ENCODE results near the gene VPS13D.

VPS13D gene

GRCh38 chr1:12428334-12428733 is 198.5 kb downstream of the VPS13D start:
- DNase-seq = no peak
- intact Hi-C loops (cut with DNase I) = no loop called here

DNA sequence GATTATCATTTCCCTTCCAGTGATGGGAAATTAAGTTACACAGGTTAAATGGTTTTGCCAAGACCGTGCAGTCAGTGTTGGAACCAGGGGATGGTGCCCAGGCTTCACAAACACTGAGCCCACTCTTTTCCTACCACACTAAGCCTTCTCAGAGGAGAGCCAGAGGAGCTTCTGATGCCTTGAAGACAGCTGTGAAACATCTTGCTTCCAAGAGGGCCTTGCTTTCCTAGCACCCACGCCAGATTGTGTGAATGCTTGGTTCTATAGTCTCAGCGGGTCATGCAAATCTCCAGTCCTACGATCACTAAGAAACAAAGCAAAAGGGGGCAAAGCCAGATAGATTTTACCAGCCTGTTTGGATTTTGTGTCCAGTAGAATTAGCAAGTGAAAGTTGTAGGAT is 200.7 kb downstream of the VPS13D start:
- DNase-seq = no peak
- intact Hi-C loops (cut with DNase I) = no loop called here

DNA sequence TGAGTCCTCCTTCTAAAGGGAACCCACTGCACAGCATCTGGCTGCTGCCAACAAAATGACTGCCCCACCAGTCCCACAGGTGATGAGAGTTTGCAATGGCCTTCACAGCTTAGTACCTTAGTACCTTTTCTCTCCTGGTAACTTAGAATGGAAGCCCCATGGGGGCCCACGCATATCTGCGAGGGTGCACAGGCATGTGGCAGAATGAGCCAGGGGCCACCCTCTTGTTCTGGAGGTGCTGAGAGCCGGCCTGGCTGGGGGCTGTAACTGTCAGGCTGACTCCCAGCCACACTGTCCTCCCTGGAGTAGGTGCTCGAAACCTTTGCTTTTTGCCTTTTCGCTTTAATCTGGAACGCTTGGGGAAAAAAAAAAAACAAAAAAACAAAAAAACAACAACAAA is 203.1 kb downstream of the VPS13D start:
- intact Hi-C loops (cut with DNase I) = no loop called here
- no peak for DNase-seq

DNA sequence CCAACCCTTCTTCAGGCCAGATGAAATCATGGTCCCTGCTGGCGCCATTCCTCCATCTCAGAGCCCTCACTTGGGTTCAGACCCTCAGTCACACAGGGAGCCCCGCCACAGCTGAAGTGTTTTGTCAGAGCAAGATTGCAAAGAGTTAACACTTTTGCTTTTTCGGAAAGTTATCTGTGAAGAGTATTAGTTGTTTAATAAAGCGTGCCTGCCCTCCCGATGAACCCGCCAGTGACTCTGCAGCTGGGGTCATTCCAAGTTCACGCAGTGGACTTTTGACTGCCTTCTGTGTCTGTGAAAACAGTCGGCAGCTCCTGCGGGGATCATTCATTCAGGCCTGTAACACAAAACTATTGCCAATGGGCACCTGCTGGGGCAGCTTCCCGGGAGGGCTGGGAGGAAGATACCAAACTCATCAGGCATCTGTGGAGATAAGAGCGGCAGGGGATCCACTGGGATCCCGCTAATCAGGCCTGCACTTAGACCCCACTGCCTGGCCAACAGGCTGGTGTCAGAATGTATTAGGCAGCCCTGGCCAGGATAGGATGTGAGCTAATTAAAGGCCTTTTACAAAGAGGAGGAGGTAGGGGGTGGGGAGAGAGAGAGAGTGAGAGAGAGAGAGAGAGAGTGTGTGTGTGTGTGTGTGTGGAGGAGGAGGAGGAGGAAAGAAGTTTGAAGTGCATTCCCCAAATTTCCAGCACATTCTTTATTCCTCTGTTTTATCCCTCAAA is 203.7 kb downstream of the VPS13D start:
- DNase-seq = peak in 5 of 42 donors; percentile 10 to 56 (median 21)
- intact Hi-C loops (cut with DNase I) = no loop called here

- intact Hi-C loops (cut with DNase I) = no loop called here
- DNase-seq = peak in 26 of 42 donors; percentile 20 to 75 (median 48)
These were observed 204.3 kb downstream of the VPS13D start for GRCh38 chr1:12434174-12434573.

GRCh38 chr1:12434686-12435085 is 204.9 kb downstream of the VPS13D start:
- intact Hi-C loops (cut with DNase I) = no loop called here
- DNase-seq = no peak

DNA sequence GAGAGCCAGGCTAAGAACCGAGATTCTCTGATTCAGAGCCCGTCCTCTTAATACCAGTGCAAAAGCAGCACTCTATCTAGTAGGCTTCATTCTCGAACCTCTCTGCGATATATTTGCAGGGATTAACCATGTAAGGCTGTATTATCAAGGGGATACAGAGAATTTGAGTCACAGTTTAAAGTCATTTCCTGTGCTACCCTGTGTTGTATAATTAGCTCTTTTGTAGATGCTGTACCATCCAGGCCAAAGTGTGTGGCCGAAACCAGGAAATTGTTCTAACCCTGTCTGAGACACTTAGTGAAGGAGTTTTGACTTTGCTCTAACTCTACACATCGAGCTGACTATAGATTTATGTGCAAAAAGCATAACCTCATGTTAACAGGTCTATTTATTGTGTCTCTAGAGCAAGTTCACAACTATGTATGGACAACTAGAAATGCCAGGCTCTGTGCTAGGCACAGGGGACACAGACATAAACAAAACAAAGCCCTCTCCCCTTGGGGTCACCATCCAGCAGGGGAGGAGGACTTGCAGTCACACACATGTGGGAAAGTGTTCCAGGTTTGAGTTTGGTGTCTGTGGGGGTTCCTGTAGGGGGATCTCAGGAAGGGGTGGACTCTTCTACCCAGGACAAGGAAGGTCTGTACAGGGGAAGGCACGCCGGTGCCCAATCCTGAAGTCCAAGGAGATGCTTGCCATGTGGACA is 206.0 kb downstream of the VPS13D start:
- no peak for DNase-seq

DNA sequence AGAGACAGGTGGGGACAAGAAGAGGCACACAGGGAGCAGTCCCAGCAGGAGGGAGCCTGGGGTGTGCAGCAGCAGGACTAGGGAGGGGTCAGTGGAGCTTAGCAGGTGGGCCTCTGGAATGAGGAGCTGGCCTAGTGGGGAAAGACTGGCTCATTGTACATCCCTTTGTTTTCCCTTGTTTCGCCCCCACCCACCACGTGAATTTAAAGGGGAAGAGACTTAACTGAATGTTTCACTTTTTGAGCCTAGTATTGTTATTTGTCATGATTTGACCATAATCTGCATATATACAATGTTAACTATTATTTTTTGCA is 206.5 kb downstream of the VPS13D start:
- DNase-seq = no peak
- intact Hi-C loops (cut with DNase I) = no loop called here

More for the DNA sequence above, 206.0 kb downstream of the VPS13D start:
- intact Hi-C loops (cut with DNase I) = no loop called here

DNA sequence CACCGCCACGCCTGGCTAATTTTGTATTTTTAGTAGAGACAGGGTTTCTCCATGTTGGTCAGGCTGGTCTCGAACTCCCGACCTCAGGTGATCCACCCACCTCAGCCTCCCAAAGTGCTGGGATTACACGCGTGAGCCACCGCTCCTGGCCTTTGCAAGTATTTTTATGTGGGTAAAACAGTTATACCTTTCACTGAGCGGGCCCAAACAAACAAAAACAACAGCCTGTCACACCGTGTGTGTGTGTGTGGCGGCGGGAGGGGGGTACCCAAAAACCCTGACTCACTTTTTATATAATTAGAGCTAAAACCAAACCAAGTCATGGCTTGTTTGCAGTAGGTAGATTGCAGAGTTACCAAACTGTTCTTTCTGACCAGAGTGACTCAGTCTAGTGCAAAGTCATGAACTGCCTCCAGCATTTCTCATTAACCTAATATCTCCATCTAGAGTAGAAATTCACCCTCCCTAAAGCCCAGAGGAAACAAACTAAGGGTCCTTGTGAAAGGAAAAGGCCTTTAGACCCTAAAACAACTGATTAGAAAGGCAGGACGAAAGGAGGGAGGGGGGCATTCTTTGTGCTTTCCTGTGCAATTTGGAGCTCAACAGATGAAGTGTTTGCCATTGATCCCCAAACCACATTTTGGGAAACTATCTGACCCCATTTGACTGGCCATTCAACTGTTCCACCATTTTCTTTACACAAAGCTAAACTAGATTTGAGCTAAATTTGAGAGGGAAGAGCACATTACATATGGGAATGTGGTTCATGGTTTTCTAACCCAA is 207.2 kb downstream of the VPS13D start:
- intact Hi-C loops (cut with DNase I) = no loop called here

DNA sequence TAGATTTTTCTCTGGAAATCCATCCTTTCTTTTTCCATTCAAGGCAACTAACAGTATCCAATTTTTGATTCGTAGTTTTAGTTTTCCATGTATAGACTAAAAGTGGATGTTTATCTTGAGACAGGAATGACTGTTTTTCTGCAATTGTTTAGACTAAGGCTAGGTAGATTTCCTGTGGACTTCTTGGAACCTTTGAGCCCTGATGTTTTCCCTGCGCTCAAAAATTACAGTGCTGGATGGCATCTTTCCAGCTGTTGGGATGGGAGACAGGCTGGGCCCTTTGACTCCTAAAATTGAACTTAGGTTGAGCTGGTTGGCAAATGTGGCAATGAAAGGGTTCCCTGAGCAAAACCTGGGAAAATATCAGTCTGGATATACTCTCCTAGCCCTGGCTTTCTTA is 207.8 kb downstream of the VPS13D start:
- intact Hi-C loops (cut with DNase I) = no loop called here
- no peak for DNase-seq

More for the DNA sequence above, 207.2 kb downstream of the VPS13D start:
- DNase-seq = no peak

DNA sequence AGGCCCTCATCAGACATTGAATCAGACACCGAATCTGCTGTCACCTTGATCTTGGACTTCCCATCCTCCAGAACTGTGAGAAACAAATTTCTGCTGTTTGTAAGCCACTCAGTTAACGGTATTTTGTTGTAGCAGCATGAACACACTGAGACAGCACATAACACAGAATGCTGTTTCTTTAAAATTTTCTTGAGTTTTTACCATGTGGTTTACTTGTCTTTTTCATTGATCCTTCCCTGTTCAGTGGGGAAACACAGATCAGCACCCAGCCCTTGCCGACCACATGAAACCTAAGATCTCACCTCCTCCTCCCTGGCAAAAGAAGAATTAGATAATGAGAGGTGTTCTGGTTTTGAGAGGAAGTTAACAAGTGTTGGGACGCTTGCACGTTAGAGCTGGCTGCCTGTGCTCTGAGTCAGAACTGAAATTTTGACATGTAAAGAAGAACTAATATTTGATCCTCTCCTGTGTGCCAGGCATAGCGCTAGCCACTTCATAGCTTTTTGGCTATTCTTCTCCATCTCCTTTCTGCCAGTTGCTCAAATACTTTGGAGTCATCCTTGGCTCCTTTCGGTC is 208.6 kb downstream of the VPS13D start:
- intact Hi-C loops (cut with DNase I) = no loop called here
- DNase-seq = peak in 1 of 42 donors; percentile 18

GRCh38 chr1:12439073-12439472 is 209.2 kb downstream of the VPS13D start:
- intact Hi-C loops (cut with DNase I) = no loop called here
- no peak for DNase-seq

GRCh38 chr1:12441414-12442105 is 211.7 kb downstream of the VPS13D start:
- intact Hi-C loops (cut with DNase I) = no loop called here
- no peak for DNase-seq

- intact Hi-C loops (cut with DNase I) = no loop called here
- no peak for DNase-seq
These were observed 212.4 kb downstream of the VPS13D start for GRCh38 chr1:12442217-12442616.

GRCh38 chr1:12443151-12443550 is 213.3 kb downstream of the VPS13D start:
- DNase-seq = no peak
- intact Hi-C loops (cut with DNase I) = no loop called here

DNA sequence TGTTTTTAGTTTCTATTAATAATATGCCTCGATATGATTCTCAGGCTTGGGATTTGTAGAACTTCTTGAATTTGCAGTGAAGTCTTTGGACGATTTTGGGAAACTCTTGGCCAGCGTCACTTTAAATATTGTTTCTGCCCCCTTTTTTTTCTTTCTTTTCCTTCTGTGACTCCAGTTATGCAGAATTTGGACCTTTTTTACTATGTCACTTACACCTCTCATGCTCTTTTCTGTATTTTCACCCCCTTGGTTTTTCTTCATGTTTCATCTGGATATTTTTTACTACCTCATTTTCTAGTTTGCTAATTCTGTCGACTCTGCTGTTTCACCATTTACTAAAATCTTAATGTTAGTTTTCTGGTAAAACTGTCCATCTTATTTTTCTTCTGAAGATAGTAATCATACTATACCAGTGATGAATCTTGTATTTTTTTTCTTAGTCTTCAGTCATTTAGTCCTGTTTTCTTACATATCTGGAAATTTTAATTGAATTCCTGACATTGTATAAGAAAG is 214.6 kb downstream of the VPS13D start:
- no peak for DNase-seq
- intact Hi-C loops (cut with DNase I) = no loop called here

- intact Hi-C loops (cut with DNase I) = no loop called here
- no peak for DNase-seq
These were observed 215.4 kb downstream of the VPS13D start for GRCh38 chr1:12445257-12445656.

GRCh38 chr1:12446593-12446992 is 216.8 kb downstream of the VPS13D start:
- intact Hi-C loops (cut with DNase I) = no loop called here

DNA sequence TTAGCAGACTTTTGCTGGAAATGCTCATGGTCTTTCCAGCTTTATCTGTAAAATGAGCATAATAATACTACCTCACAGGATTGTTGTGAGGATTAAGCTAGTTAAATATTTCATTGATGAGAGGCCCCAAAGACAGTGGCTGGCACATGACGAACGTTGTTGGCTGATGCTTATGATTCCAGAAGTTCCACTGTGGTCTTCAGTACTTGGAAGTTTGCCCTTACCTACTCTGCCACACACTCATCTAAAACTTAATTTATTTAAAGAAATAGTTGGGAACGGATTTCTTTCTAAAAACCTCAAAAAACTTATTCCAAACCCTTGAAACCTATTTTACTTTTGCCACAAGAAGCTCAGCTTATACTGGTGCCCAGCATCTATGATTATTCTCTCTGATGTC is 217.5 kb downstream of the VPS13D start:
- intact Hi-C loops (cut with DNase I) = no loop called here
- no peak for DNase-seq

More at GRCh38 chr1:12446593-12446992, 216.8 kb downstream of the VPS13D start:
- DNase-seq = no peak

Measured in head of caudate nucleus (tissue), 42 donors.